B cell (primary cell): ENCODE measurements around the gene SMPX. TPM values are rescaled to one million over a fixed set of nuclear protein-coding genes. Genes with fewer than 3 reads are reported as not detected.

ENCODE experiments used
- ATAC-seq: fragments of 200-7000 bp; cut with Tn5 transposase; one replicate; pipeline ENCODE4 v1.10.0; 2021; ENCODE audit warnings: low read depth, mild to moderate bottlenecking, moderate number of reproducible peaks, moderate library complexity
- CTCF ChIA-PET: fragments of 350-600 bp; sonication (Branson Sonifier 250); formaldehyde crosslinking; loops from one replicate; lab custom pipeline; 2021; ENCODE audit warnings: antibody characterized with exemption, inconsistent platforms; lab: Charles Lee
- POLR2A ChIA-PET: fragments of 350-600 bp; sonication (Branson Sonifier 250); formaldehyde crosslinking; loops from one replicate; lab custom pipeline; 2021; ENCODE audit warnings: antibody characterized with exemption; lab: Charles Lee
- DNase-seq: peaks from one replicate; pipeline ENCODE4 v3.0.0; 2013
- H2AFZ ChIP-seq: 2 replicates; pipeline ENCODE4 v1.6.1; 2012; ENCODE audit warnings: mild to moderate bottlenecking, low read depth, low read length; ENCODE audit not compliant: insufficient read depth, poor library complexity, severe bottlenecking
- H3K27ac ChIP-seq, 2 donors: 1 replicate in 1 of 2; 2 replicates in 1 of 2; pipeline ENCODE4 v1.5.1; 2012 to 2013; ENCODE audit warnings: low read length in 2 of 2, mild to moderate bottlenecking in 2 of 2, moderate library complexity in 1 of 2
- H3K27me3 ChIP-seq, 4 experiments: fragments of 200-600 bp in 1 of 4; sonication (generic) in 1 of 4; replicated peaks in 1 of 4; 1 replicate in 2 of 4; 2 replicates in 2 of 4; pipeline versions ENCODE4 v1.6.1 to v1.7.0; 2013 to 2016; ENCODE audit warnings: low read length in 3 of 4, mild to moderate bottlenecking in 2 of 4, mixed read lengths in 1 of 4, moderate library complexity in 1 of 4; ENCODE audit not compliant: insufficient read depth in 4 of 4, control insufficient read depth in 3 of 4; ENCODE audit errors: control extremely low read depth in 1 of 4
- H3K36me3 ChIP-seq, 2 experiments: replicated peaks in 1 of 2; 1 replicate in 1 of 2; 2 replicates in 1 of 2; pipeline versions ENCODE4 v1.6.1 to v1.7.1; 2013; ENCODE audit warnings: low read length in 1 of 2; ENCODE audit not compliant: insufficient read depth in 2 of 2, control insufficient read depth in 1 of 2; ENCODE audit errors: control extremely low read depth in 1 of 2, extremely low read depth in 1 of 2
- H3K4me1 ChIP-seq, 2 donors: fragments of 200-600 bp in 1 of 2; sonication (generic) in 1 of 2; 1 replicate in 1 of 2; 2 replicates in 1 of 2; pipeline versions ENCODE4 v1.5.1 to v1.6.1; 2013 to 2017; ENCODE audit warnings: low read length in 2 of 2; ENCODE audit not compliant: control insufficient read depth in 2 of 2, insufficient read depth in 2 of 2
- H3K4me2 ChIP-seq: replicated peaks from 2 replicates; pipeline ENCODE3; 2012; ENCODE audit warnings: mild to moderate bottlenecking, low read depth, low read length; ENCODE audit not compliant: poor library complexity, severe bottlenecking
- H3K4me3 ChIP-seq, 5 experiments: fragments of 200-600 bp in 1 of 5; sonication (generic) in 1 of 5; 1 replicate in 3 of 5; 2 replicates in 2 of 5; pipeline versions ENCODE4 v1.5.1 to v1.7.0; 2011 to 2016; ENCODE audit warnings: low read length in 4 of 5, mild to moderate bottlenecking in 4 of 5, low read depth in 2 of 5, control low read depth in 1 of 5, moderate library complexity in 1 of 5; ENCODE audit not compliant: insufficient read depth in 1 of 5; ENCODE audit errors: control extremely low read depth in 1 of 5, extremely low read depth in 1 of 5
- H3K79me2 ChIP-seq: fragments of 200-600 bp; sonication (generic); one replicate; pipeline ENCODE4 v1.6.0; 2016; ENCODE audit warnings: low read length; ENCODE audit not compliant: control insufficient read depth, insufficient read depth
- H3K9ac ChIP-seq: fragments of 200-600 bp; sonication (generic); 2 replicates; pipeline ENCODE4 v1.6.1; 2017; ENCODE audit warnings: mild to moderate bottlenecking, low read length, moderate library complexity
- H3K9me3 ChIP-seq, 3 donors: one replicate each; pipeline versions ENCODE4 v1.6.1 to v1.7.1; 2013; ENCODE audit warnings: low read length in 2 of 3; ENCODE audit not compliant: control insufficient read depth in 2 of 3, insufficient read depth in 1 of 3; ENCODE audit errors: control extremely low read depth in 1 of 3
- H4K20me1 ChIP-seq: 2 replicates; pipeline ENCODE4 v1.6.0; 2012; ENCODE audit warnings: mild to moderate bottlenecking, low read length; ENCODE audit not compliant: insufficient read depth, control insufficient read depth, poor library complexity, severe bottlenecking
- H3K27ac Mint-ChIP-seq: one replicate; pipeline ENCODE4 v1.8.0; 2021; ENCODE audit warnings: mixed read lengths
- H3K27me3 Mint-ChIP-seq: one replicate; pipeline ENCODE4 v1.8.0; 2021; ENCODE audit warnings: mixed read lengths
- H3K4me1 Mint-ChIP-seq: one replicate; pipeline ENCODE4 v1.8.0; 2021; ENCODE audit warnings: mixed read lengths
- H3K4me3 Mint-ChIP-seq: one replicate; pipeline ENCODE4 v1.8.0; 2021; ENCODE audit warnings: mixed read lengths
- H3K9me3 Mint-ChIP-seq: one replicate; pipeline ENCODE4 v1.8.0; 2022; ENCODE audit warnings: mixed read lengths; ENCODE audit not compliant: insufficient read depth
- CTCF ChIP-seq: fragments of 200-600 bp; IDR thresholded peaks from one replicate; pipeline ENCODE4 v1.8.0; 2022; ENCODE audit warnings: antibody characterized with exemption, mild to moderate bottlenecking
- EZH2 ChIP-seq: IDR thresholded peaks from 2 replicates; pipeline ENCODE4 v1.6.1; 2012; ENCODE audit warnings: borderline replicate concordance, low read depth, mild to moderate bottlenecking, moderate library complexity, low read length; ENCODE audit not compliant: insufficient read depth, poor library complexity, severe bottlenecking
- WGBS: methylation state at CpG from one replicate; pipeline ENCODE4 v1.1.5; 2013; ENCODE audit warnings: missing lambda C conversion rate; ENCODE audit not compliant: insufficient coverage; 5-methylcytosine and 5-hydroxymethylcytosine counted together
- intact Hi-C: fragments of 100-400 bp; cut with micrococcal nuclease; formaldehyde crosslinking; loops from one replicate; pipeline ENCODE4 v1.10.0; 2022
- polyA plus RNA-seq: library from polyadenylated mRNA; depleted of rRNA; stranded (reverse); fragments of >200 nt; gene quantifications from 2 replicates; pipeline ENCODE4 v1.2.3, GENCODE V29; 2012
- total RNA-seq, 2 donors: library from RNA; stranded (reverse); fragments of 120-200 nt in 1 of 2; gene quantifications; 1 replicate in 1 of 2; 2 replicates in 1 of 2; pipeline versions ENCODE4 v1.2.3 to v1.2.4, GENCODE V29; 2013 to 2022

The SMPX gene
- total and polyA plus RNA-seq, 2 donors (not counting 1 experiment from before 2014, with no cell fraction given): not detected

GRCh38 chrX:21800344-21800770 is 42.4 kb upstream of the SMPX start:
- Histone ChIP-seq H3K27me3 (no peaks in the 10 kb centered on the region), H3K9ac (no peak overlapping the region), H3K4me1 (no peaks in the 10 kb centered on the region), H2AFZ (no peak overlapping the region), H3K4me2 (no peak overlapping the region), H3K4me3 (no peak overlapping the region), H3K36me3 (no peaks in the 10 kb centered on the region), H3K79me2 (no peaks in the 10 kb centered on the region), H3K27ac (no peak overlapping the region), H4K20me1 (no peaks in the 10 kb centered on the region), H3K9me3 (no peaks in the 10 kb centered on the region)
- no peak for TF ChIP-seq CTCF
- no peak for TF ChIP-seq EZH2
- DNase-seq: no peak
- no CpG with 5 or more reads among the region's 1 CpG for WGBS
- CTCF ChIA-PET: no interaction called here
- no peak for ATAC-seq
- Mint-ChIP-seq H3K4me1 (no peaks in the 10 kb centered on the region), H3K4me3 (no peak overlapping the region), H3K27ac (no peak overlapping the region), H3K27me3 (no peaks in the 10 kb centered on the region), H3K9me3 (no peaks in the 10 kb centered on the region)
- POLR2A ChIA-PET: no interaction called here
- intact Hi-C loops: no loop called here

- no peak overlapping the region for H3K4me2 ChIP-seq
- H3K4me1 Mint-ChIP-seq: no peaks in the 10 kb centered on the region
- DNase-seq (no peak), ATAC-seq (no peak)
- no peaks in the 10 kb centered on the region for H3K9me3 Mint-ChIP-seq
- H3K36me3 ChIP-seq: no peaks in the 10 kb centered on the region
- no peaks in the 10 kb centered on the region for H3K9me3 ChIP-seq
- no peaks in the 10 kb centered on the region for H3K27me3 ChIP-seq
- WGBS: 82% methylated on average over 3 of the region's 6 CpGs
- intact Hi-C loops: no loop called here
- H3K27ac ChIP-seq: no peak overlapping the region
- TF ChIP-seq CTCF: no peak
- no peak for TF ChIP-seq EZH2
- no peak overlapping the region for H3K4me3 Mint-ChIP-seq
- H3K9ac ChIP-seq: no peak overlapping the region
- POLR2A ChIA-PET: no interaction called here
- H3K79me2 ChIP-seq: no peaks in the 10 kb centered on the region
- no peak overlapping the region for H2AFZ ChIP-seq
- CTCF ChIA-PET: no interaction called here
- no peak overlapping the region for H3K27ac Mint-ChIP-seq
- no peaks in the 10 kb centered on the region for H3K27me3 Mint-ChIP-seq
- no peaks in the 10 kb centered on the region for H3K4me1 ChIP-seq
- no peaks in the 10 kb centered on the region for H4K20me1 ChIP-seq
- no peak overlapping the region for H3K4me3 ChIP-seq
Observed at GRCh38 chrX:21799767-21800166, 41.9 kb upstream of the SMPX start.
